Body of pancreas (tissue), 4 donors: Measurements from ENCODE around the gene CFAP161. TPM values are rescaled to one million over a fixed set of nuclear protein-coding genes. Genes with fewer than 3 reads are reported as not detected.

Source experiments
- ATAC-seq: fragments of 150-250 bp; one replicate; pipeline ENCODE4 v1.9.1; 2016
- DNase-seq, 4 donors: peaks; one replicate each; pipeline ENCODE4 v3.0.0-alpha.2; 2019
- H3K27ac ChIP-seq, 4 donors: fragments of 200-600 bp; sonication (generic); 1 replicate in 3 of 4; 2 replicates in 1 of 4; pipeline versions ENCODE4 v1.5.1 to v1.6.1; 2016 to 2019; ENCODE audit warnings: mild to moderate bottlenecking in 1 of 4, mixed read lengths in 1 of 4, moderate library complexity in 1 of 4
- H3K27me3 ChIP-seq, 2 donors: fragments of 200-600 bp; sonication (generic); one replicate each; pipeline ENCODE4 v1.6.0; 2016; ENCODE audit warnings: mild to moderate bottlenecking in 1 of 2
- H3K36me3 ChIP-seq, 2 donors: fragments of 200-600 bp; sonication (generic); replicated peaks in 1 of 2; 2 replicates each; pipeline ENCODE4 v1.5.1; 2016; ENCODE audit warnings: low read depth in 2 of 2; ENCODE audit not compliant: insufficient read depth in 1 of 2
- H3K4me1 ChIP-seq: fragments of 200-600 bp; sonication (generic); one replicate; pipeline ENCODE4 v1.6.0; 2016
- H3K4me3 ChIP-seq, 2 donors: fragments of 200-600 bp; sonication (generic); 1 replicate in 1 of 2; 2 replicates in 1 of 2; pipeline ENCODE4 v1.5.1; 2016 to 2019
- H3K9me3 ChIP-seq, 3 donors: fragments of 200-600 bp; sonication (generic); 1 replicate in 2 of 3; 2 replicates in 1 of 3; pipeline ENCODE4 v1.5.1; 2016
- CTCF ChIP-seq, 7 experiments: fragments of 450-650 bp in 4 of 7; fragments of 200-600 bp in 3 of 7; sonication (generic) in 3 of 7; IDR thresholded peaks; one replicate each; pipeline ENCODE4 v1.5.1; 2016 to 2019; ENCODE audit warnings: antibody characterized with exemption in 7 of 7
- POLR2A ChIP-seq, 3 donors: fragments of 450-650 bp; IDR thresholded peaks; one replicate each; pipeline ENCODE4 v1.6.1; 2016; ENCODE audit warnings: antibody characterized with exemption in 3 of 3, mild to moderate bottlenecking in 2 of 3
- WGBS, 2 donors: methylation state at CpG; one replicate each; pipeline ENCODE4 v1.1.5; 2017; 5-methylcytosine and 5-hydroxymethylcytosine counted together
- intact Hi-C: fragments of 100-400 bp; cut with DNase I; formaldehyde crosslinking; loops from one replicate; pipeline ENCODE4 v1.15.1; 2023
- total RNA-seq, 2 donors: library from RNA; depleted of rRNA; stranded (reverse); fragments of >200 nt; gene quantifications; one replicate each; pipeline ENCODE4 v1.1.0, GENCODE V29; 2016

Gene CFAP161
- total RNA-seq, 2 donors from 2014 or later: not detected

GRCh38 chr15:81195339-81195864 is 61.3 kb downstream of the CFAP161 start:
- no peak for DNase-seq
- Histone ChIP-seq H3K4me3 (no peak overlapping the region), H3K9me3 (no peaks in the 10 kb centered on the region), H3K27me3 (no peaks in the 10 kb centered on the region), H3K27ac (no peak overlapping the region), H3K4me1 (peaks cover 2% of the 10 kb centered on the region), H3K36me3 (no peaks in the 10 kb centered on the region)
- no peak for ATAC-seq
- WGBS, 2 donors: 55 to 100% methylated on average over 1 to 8 of the region's 8 CpGs
- intact Hi-C loops: no loop called here
- TF ChIP-seq POLR2A (IDR thresholded peaks at IDR 0.05): no peak
- TF ChIP-seq CTCF (IDR thresholded peaks at IDR 0.05): no peak

GRCh38 chr15:81196576-81197254 is 62.6 kb downstream of the CFAP161 start, which contains the start of gene IL16:
TSS of gene IL16 (plus strand) at chr15:81196879. CDS start at chr15:81225400, 28,521 bp downstream.
- intact Hi-C loops: no loop called here
- H3K9me3 ChIP-seq: no peaks in the 10 kb centered on the region
- ATAC-seq (no peak), DNase-seq (no peak)
- no peaks in the 10 kb centered on the region for H3K4me1 ChIP-seq
- H3K27ac ChIP-seq: no peak within 1 kb of the TSS
- WGBS, 2 donors: 78 to 82% methylated on average over 13 to 16 of the region's 16 CpGs
- H3K36me3 ChIP-seq: no peaks in the 10 kb centered on the region
- no peaks in the 10 kb centered on the region for H3K27me3 ChIP-seq
- no peak within 1 kb of the TSS for H3K4me3 ChIP-seq
- no peak for TF ChIP-seq CTCF (IDR thresholded peaks at IDR 0.05)
- TF ChIP-seq POLR2A (IDR thresholded peaks at IDR 0.05): no peak

- H3K27ac ChIP-seq: no peak overlapping the region
These were observed 63.2 kb downstream of the CFAP161 start for GRCh38 chr15:81197255-81197630.

GRCh38 chr15:81197688-81198281 is 63.7 kb downstream of the CFAP161 start:
- intact Hi-C loops: no loop called here
- no peak overlapping the region for H3K27ac ChIP-seq
- H3K27me3 ChIP-seq: no peaks in the 10 kb centered on the region
- TF ChIP-seq POLR2A (IDR thresholded peaks at IDR 0.05): no peak
- no peak for TF ChIP-seq CTCF (IDR thresholded peaks at IDR 0.05)
- DNase-seq (no peak), ATAC-seq (no peak)
- no peak overlapping the region for H3K4me3 ChIP-seq
- H3K36me3 ChIP-seq: no peaks in the 10 kb centered on the region
- no peaks in the 10 kb centered on the region for H3K4me1 ChIP-seq
- WGBS, 2 donors: 78 to 81% methylated on average over 7 of the region's 7 CpGs
- no peaks in the 10 kb centered on the region for H3K9me3 ChIP-seq

More at GRCh38 chr15:81197255-81197630, 63.2 kb downstream of the CFAP161 start:
- 91 to 92% methylated on average over 7 of the region's 7 CpGs for WGBS, 2 donors
- Histone ChIP-seq H3K4me3 (no peak overlapping the region), H3K36me3 (no peaks in the 10 kb centered on the region), H3K4me1 (no peaks in the 10 kb centered on the region), H3K9me3 (no peaks in the 10 kb centered on the region), H3K27me3 (no peaks in the 10 kb centered on the region)
- ATAC-seq (no peak), DNase-seq (no peak)
- intact Hi-C loops: no loop called here
- TF ChIP-seq CTCF (IDR thresholded peaks at IDR 0.05) (no peak), POLR2A (IDR thresholded peaks at IDR 0.05) (no peak)

Other genes starting within 250 kb of the CFAP161 start
- 10 to 100 TPM; 22.3 to 34.6 TPM for gene MESD, start 144.5 kb upstream of the CFAP161 start, total RNA-seq
- gene TLNRD1, start 133.3 kb upstream of the CFAP161 start, total RNA-seq: 10 to 100 TPM; 22.6 to 44.8 TPM
- gene IL16, start 62.6 kb downstream of the CFAP161 start, total RNA-seq: 1 to 10 TPM; 2.9 to 4.9 TPM
- gene STARD5, start 189.9 kb downstream of the CFAP161 start, total RNA-seq: 1 to 10 TPM; 1.3 to 9.6 TPM
- under 1 TPM in 1 of 2 donors, not detected in 1; 0.33 TPM for gene TMC3, start 239.9 kb downstream of the CFAP161 start, total RNA-seq